GM23248 (cell line): ENCODE data around the gene CYB5D1.

ENCODE experiments used
- EZH2 ChIP-seq: fragments of 200-600 bp; sonication (generic); IDR thresholded peaks from 2 replicates; pipeline ENCODE4 v1.6.1; 2018; ENCODE audit warnings: antibody characterized with exemption, mild to moderate bottlenecking; ENCODE audit not compliant: insufficient read depth, poor library complexity, severe bottlenecking
- EZH2phosphoT487 ChIP-seq: fragments of 200-600 bp; sonication (generic); IDR thresholded peaks from 2 replicates; pipeline ENCODE4 v1.6.1; 2018; ENCODE audit warnings: antibody characterized with exemption, moderate library complexity, mild to moderate bottlenecking, low read depth; ENCODE audit not compliant: insufficient read depth

DNA sequence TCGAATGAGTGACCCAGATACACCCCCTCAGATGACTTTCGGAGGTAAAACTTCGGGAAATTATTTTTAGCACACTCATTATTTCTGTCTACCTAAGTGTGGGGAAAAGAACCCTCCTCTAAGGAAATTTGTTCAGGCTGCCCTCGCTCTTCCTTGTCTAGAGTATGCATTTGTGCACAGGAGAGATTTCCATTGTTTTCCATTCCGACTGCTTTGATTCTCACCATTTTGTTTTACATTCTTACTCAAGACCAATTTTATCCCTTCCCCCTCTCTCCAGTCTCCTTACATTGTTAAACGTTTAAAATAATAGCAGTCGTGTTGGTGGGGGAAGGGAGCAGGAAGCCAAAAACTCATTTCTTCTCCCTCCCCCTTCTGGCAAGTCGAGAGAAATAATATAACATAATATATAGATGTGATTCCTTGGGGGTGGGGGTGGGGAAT lies 29.3 kb downstream of the CYB5D1 start:
- TF ChIP-seq EZH2 (no peak), EZH2phosphoT487 (no peak)
